Testis (tissue), 3 donors: ENCODE results near the gene SPEF2. TPM values are rescaled to one million over a fixed set of nuclear protein-coding genes. Genes with fewer than 3 reads are reported as not detected.

Source experiments
- DNase-seq: peaks from one replicate; pipeline ENCODE4 v3.0.0-alpha.2; 2019
- H3K27ac ChIP-seq, 2 donors: fragments of 200-600 bp; sonication (generic); one replicate each; pipeline ENCODE4 v1.5.1; 2019
- H3K27me3 ChIP-seq: fragments of 200-600 bp; sonication (generic); one replicate; pipeline ENCODE4 v1.5.1; 2019
- H3K36me3 ChIP-seq: fragments of 200-600 bp; sonication (generic); one replicate; pipeline ENCODE4 v1.5.1; 2017; ENCODE audit warnings: low read depth; ENCODE audit errors: missing control alignments
- H3K4me1 ChIP-seq: fragments of 200-600 bp; sonication (generic); one replicate; pipeline ENCODE4 v1.5.1; 2019
- H3K4me3 ChIP-seq, 2 donors: fragments of 200-600 bp; sonication (generic); one replicate each; pipeline ENCODE4 v1.5.1; 2017 to 2019
- H3K9me3 ChIP-seq: fragments of 200-600 bp; sonication (generic); one replicate; pipeline ENCODE4 v1.5.1; 2017
- CTCF ChIP-seq, 3 experiments: fragments of 450-650 bp in 2 of 3; fragments of 200-600 bp in 1 of 3; sonication (generic) in 1 of 3; IDR thresholded peaks; one replicate each; pipeline ENCODE4 v1.5.1; 2016 to 2019; ENCODE audit warnings: antibody characterized with exemption in 3 of 3, mild to moderate bottlenecking in 2 of 3, moderate library complexity in 1 of 3
- POLR2A ChIP-seq: fragments of 450-650 bp; IDR thresholded peaks from one replicate; pipeline ENCODE4 v1.6.1; 2017; ENCODE audit warnings: antibody characterized with exemption, mild to moderate bottlenecking, moderate library complexity
- WGBS, 2 donors: methylation state at CpG; one replicate each; pipeline ENCODE4 v1.1.5; 2018; 5-methylcytosine and 5-hydroxymethylcytosine counted together
- intact Hi-C: fragments of 100-400 bp; cut with DNase I; formaldehyde crosslinking; loops from one replicate; pipeline ENCODE4 v1.15.1; 2023; ENCODE audit warnings: low total_unique reads
- polyA plus RNA-seq: library from polyadenylated mRNA; stranded (reverse); fragments of 350-450 nt; fragmentation: Illumina TruSeq; extraction: RNeasy Lipid Tissue Mini Kit (QIAGEN cat#74804); gene quantifications from one replicate; pipeline ENCODE4 v1.2.3, GENCODE V29; 2014; ENCODE audit warnings: low read depth, low replicate concordance; ENCODE audit not compliant: insufficient read depth
- total RNA-seq, 2 donors: library from RNA; depleted of rRNA; stranded (reverse); fragments of >200 nt; gene quantifications; one replicate each; pipeline ENCODE4 v1.2.3, GENCODE V29; 2016

The SPEF2 gene
- total and polyA plus RNA-seq, 3 donors from 2014 or later = 15.9 to 22.7 (median 17.8) TPM

GRCh38 chr5:35778259-35778769, 160.7 kb downstream of the SPEF2 start:
- Histone ChIP-seq H3K27me3 (no peaks in the 10 kb centered on the region), H3K4me1 (no peaks in the 10 kb centered on the region), H3K27ac (no peak overlapping the region), H3K9me3 (no peaks in the 10 kb centered on the region), H3K4me3 (no peak overlapping the region), H3K36me3 (no peaks in the 10 kb centered on the region)
- intact Hi-C loops = loop anchor here (5.0 kb wide), 1 partner anchor 149 kb away; no protein-coding TSS in a partner anchor
- TF ChIP-seq CTCF (IDR thresholded peaks at IDR 0.05) (no peak), POLR2A (no peak)
- no peak for DNase-seq
- WGBS, 2 donors = 78 to 83% methylated on average over 3 of the region's 3 CpGs

GRCh38 chr5:35780236-35780635, 162.6 kb downstream of the SPEF2 start:
- H3K27me3 ChIP-seq = no peaks in the 10 kb centered on the region
- intact Hi-C loops = no loop called here
- TF ChIP-seq CTCF (IDR thresholded peaks at IDR 0.05) (no peak), POLR2A (no peak)
- H3K9me3 ChIP-seq = no peaks in the 10 kb centered on the region
- no peak overlapping the region for H3K4me3 ChIP-seq
- H3K4me1 ChIP-seq = no peaks in the 10 kb centered on the region
- no peaks in the 10 kb centered on the region for H3K36me3 ChIP-seq
- DNase-seq = no peak
- WGBS, 2 donors = 80 to 91% methylated on average over 6 of the region's 6 CpGs
- H3K27ac ChIP-seq = no peak overlapping the region

- Histone ChIP-seq H3K4me1 (no peaks in the 10 kb centered on the region), H3K36me3 (no peaks in the 10 kb centered on the region), H3K4me3 (no peak overlapping the region), H3K9me3 (no peaks in the 10 kb centered on the region), H3K27ac (no peak overlapping the region), H3K27me3 (no peaks in the 10 kb centered on the region)
- intact Hi-C loops = no loop called here
- WGBS, 2 donors = 49 to 55% methylated on average over 3 of the region's 3 CpGs
- DNase-seq = no peak
- no peak for TF ChIP-seq CTCF (IDR thresholded peaks at IDR 0.05)
- no peak for TF ChIP-seq POLR2A
These were observed 163.6 kb downstream of the SPEF2 start for GRCh38 chr5:35781181-35781790.

- Histone ChIP-seq H3K4me1 (no peaks in the 10 kb centered on the region), H3K27ac (no peak overlapping the region), H3K27me3 (no peaks in the 10 kb centered on the region), H3K36me3 (no peaks in the 10 kb centered on the region), H3K4me3 (no peak overlapping the region), H3K9me3 (no peaks in the 10 kb centered on the region)
- 50 to 74% methylated on average over 1 of the region's 1 CpG for WGBS, 2 donors
- TF ChIP-seq CTCF (IDR thresholded peaks at IDR 0.05) = no peak
- no peak for TF ChIP-seq POLR2A
- DNase-seq = no peak
- intact Hi-C loops = no loop called here
These were observed 165.9 kb downstream of the SPEF2 start for GRCh38 chr5:35783551-35783950.

- Histone ChIP-seq H3K36me3 (no peaks in the 10 kb centered on the region), H3K9me3 (no peaks in the 10 kb centered on the region), H3K27ac (no peak overlapping the region), H3K4me3 (no peak overlapping the region), H3K27me3 (no peaks in the 10 kb centered on the region), H3K4me1 (peaks cover 5% of the 10 kb centered on the region)
- intact Hi-C loops = no loop called here
- TF ChIP-seq POLR2A (no peak), CTCF (IDR thresholded peaks at IDR 0.05) (no peak)
- no peak for DNase-seq
- 86 to 97% methylated on average over 4 of the region's 4 CpGs for WGBS, 2 donors
These were observed 168.0 kb downstream of the SPEF2 start for GRCh38 chr5:35785601-35786085.
